A673 (cell line): ENCODE data around the gene ATXN10.

Experiments used
- CTCF ChIP-seq: fragments of 300-800, 200-600 bp; sonication (generic); conservative IDR thresholded peaks from 2 replicates; pipeline ENCODE4 v1.5.1; 2017; ENCODE audit warnings: low read depth, mild to moderate bottlenecking, antibody characterized with exemption, low read length, moderate library complexity, mixed read lengths
- EZH2 ChIP-seq: fragments of 200-600 bp; sonication (generic); IDR thresholded peaks from 2 replicates; pipeline ENCODE4 v1.6.1; 2017; ENCODE audit warnings: borderline replicate concordance, low read depth, mild to moderate bottlenecking, mixed read lengths, antibody characterized with exemption, low read length; ENCODE audit not compliant: poor library complexity, severe bottlenecking

- TF ChIP-seq CTCF (no peak), EZH2 (no peak)
Measured at GRCh38 chr22:45843986-45844385, 172.4 kb downstream of the ATXN10 start.
